ENCODE data around the gene GLIPR2.
"Not testable (repeated sequence)": the region's sequence is repeated elsewhere in the genome, so short reads cannot be mapped to it uniquely, and the experiment has no call there.

GLIPR2 gene

DNA sequence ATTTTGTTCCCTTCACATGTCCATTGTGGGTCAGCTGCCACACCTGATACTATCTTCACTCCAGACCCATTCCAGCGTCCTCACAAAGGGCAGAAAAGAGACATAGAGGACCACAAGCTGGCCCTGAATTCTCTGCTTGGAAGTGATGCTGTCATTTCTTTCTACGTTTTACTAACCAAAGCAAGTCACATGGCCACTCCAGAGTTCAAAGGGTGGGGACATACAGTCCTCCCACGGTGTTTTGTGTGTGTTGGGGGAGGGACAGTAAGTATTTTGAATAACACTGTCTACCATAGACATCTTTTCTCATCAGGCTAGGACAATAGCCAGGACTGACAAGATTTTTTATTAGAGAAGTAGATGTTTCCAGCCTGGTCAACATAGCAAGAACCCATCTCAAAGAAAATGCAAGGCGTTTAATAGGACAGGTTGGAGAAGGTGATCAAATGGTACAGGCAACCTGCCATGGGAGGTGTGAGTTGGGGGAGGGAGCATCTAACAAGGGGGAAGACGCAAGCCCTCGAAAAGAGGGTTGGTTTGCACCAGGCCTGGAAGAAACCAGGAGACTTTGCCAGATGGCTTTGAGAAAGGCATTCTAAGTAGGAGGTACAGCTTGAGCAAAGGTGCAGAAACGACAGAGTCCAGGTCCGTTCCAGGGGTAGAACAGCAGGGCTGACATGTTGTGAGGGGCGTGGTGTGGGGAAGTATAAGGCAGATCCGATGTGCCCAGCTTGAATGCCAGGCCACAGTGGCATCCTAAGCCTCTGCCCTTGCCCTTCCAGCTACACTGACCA, 11.3 kb upstream of the GLIPR2 start:
- Histone ChIP-seq H3K4me3 (ENCODE audit: low read length) (no peak overlapping the region), H3K36me3 (ENCODE audit: insufficient read depth, low read length) (peaks cover 45% of the 10 kb centered on the region), H3K9me3 (replicated peaks; ENCODE audit: low read length) (no peaks in the 10 kb centered on the region), H3K4me2 (ENCODE audit: low read length) (no peak overlapping the region), H3K9ac (ENCODE audit: low read depth, low read length) (no peak overlapping the region), H3K4me1 (ENCODE audit: control insufficient read depth, insufficient read depth, low read length) (no peaks in the 10 kb centered on the region), H3K27me3 (ENCODE audit: control insufficient read depth, insufficient read depth, low read length) (no peaks in the 10 kb centered on the region)

DNA sequence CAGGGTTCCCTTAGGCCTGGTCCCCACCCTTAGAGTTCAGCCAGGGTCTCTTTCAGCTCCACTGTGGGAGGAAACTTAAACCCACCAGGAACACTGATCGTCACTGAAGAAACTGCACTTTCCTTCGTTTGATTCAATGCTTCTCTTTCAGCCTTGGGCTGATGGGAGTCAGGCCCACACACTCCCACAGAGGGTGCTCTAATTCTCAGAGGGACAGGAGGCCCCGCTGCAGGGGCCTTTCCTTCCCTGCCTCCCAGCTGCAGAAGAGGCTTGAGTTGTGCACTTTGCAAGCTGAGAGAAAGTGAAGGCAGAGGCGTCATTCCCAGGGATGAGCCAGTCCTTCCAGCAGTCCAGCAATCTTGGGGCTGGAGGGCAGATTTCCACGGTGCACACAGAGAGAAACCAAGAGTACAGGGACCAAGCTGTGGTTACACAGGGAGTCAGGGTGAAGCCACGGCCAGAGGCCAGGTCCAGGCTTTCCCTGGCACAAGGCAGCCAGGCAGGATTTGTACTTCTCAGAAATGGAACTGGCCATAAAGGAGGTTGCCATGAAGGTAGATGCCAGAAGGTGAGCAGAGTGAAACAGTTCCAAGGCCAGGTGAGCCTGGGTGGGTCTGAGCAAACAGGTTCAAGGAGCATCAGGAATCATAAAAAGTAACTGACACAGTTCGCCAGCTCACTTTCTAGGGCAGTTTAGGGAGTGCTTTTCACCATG, 10.4 kb upstream of the GLIPR2 start:
- Histone ChIP-seq H3K4me1 (ENCODE audit: control insufficient read depth, insufficient read depth, low read length) (no peaks in the 10 kb centered on the region), H3K9me3 (replicated peaks; ENCODE audit: low read length) (no peaks in the 10 kb centered on the region), H3K36me3 (ENCODE audit: insufficient read depth, low read length) (peaks cover 36% of the 10 kb centered on the region), H3K9ac (ENCODE audit: low read depth, low read length) (no peak overlapping the region), H3K4me2 (ENCODE audit: low read length) (no peak overlapping the region), H3K4me3 (ENCODE audit: low read length) (no peak overlapping the region), H3K27me3 (ENCODE audit: control insufficient read depth, insufficient read depth, low read length) (no peaks in the 10 kb centered on the region)

DNA sequence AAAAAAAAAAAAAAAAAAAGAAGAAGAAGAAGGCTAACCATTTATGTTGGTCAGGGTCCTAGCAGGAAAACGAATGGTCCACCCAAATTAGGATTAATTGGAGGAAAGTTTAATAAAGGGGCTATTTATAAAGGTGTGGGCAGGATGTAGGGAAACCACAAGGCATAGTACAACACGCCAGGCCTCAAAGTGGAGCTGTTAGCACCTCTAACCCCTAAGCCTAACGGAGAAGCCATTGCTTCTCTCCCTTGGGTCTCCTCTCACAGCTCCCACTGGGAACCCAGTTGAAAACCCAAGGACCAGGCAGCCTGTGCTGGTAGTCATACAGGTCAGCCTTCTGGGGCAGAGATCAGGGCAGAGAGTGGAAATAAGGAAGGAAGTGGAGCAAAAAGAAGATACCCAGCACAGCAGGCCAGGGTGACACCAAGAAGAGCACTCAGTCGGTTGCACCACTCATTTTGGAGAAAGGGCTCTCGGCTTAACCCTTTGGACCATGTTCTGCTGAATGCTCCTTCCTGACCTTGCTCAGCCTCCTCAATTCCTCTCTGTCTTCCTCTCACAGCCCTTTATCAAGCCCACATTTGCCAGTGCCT, 8.8 kb upstream of the GLIPR2 start:
- Histone ChIP-seq H3K36me3 (ENCODE audit: insufficient read depth, low read length) (peaks cover 22% of the 10 kb centered on the region), H3K9ac (ENCODE audit: low read depth, low read length) (no peak overlapping the region), H3K4me2 (ENCODE audit: low read length) (no peak overlapping the region), H3K9me3 (replicated peaks; ENCODE audit: low read length) (no peaks in the 10 kb centered on the region), H3K27me3 (ENCODE audit: control insufficient read depth, insufficient read depth, low read length) (no peaks in the 10 kb centered on the region), H3K4me1 (ENCODE audit: control insufficient read depth, insufficient read depth, low read length) (peaks cover 9% of the 10 kb centered on the region), H3K4me3 (ENCODE audit: low read length) (no peak overlapping the region)

DNA sequence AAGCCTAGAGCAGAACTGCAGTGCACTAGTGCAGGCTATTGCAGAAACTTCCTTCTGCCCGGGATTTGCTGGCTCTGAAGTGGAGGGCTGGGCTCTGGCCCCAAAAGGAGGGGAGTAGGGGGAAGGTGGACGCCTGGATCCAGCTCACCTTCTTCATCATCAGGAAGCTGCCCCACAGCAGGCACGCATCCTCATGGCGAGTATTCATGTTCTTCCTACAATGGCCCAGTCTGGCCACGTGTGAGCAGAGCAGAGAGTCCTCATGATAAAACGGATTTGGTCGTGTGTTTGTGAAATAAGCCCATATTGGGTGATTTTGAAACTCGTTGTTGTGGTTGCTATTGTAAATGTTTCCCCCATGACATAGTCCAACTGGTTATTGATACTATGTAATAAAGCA, 8.2 kb upstream of the GLIPR2 start:
- Histone ChIP-seq H3K27me3 (ENCODE audit: control insufficient read depth, insufficient read depth, low read length) (no peaks in the 10 kb centered on the region), H3K4me3 (ENCODE audit: low read length) (no peak overlapping the region), H3K4me1 (ENCODE audit: control insufficient read depth, insufficient read depth, low read length) (peaks cover 10% of the 10 kb centered on the region), H3K9me3 (replicated peaks; ENCODE audit: low read length) (no peaks in the 10 kb centered on the region), H3K4me2 (ENCODE audit: low read length) (no peak overlapping the region), H3K9ac (ENCODE audit: low read depth, low read length) (no peak overlapping the region), H3K36me3 (ENCODE audit: insufficient read depth, low read length) (peaks cover 16% of the 10 kb centered on the region)

DNA sequence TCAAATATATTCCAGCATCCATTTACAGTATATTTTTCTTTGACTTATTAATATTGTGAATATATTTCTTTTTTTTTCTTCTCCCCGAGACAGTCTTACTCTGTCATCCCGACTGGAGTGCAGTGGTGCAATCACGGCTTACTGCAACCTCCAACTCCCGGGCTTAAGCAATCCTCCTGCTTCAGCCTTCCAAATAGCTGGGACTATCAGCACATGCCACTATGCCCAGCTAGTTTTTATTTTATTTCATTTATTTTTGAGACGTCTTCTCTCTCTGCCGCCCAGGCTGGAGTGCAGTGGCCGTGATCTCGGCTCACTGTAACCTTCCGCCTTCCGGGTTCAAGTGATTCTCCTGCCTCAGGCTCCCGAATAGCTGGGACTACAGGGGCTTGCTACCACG, 7.4 kb upstream of the GLIPR2 start:
- Histone ChIP-seq H3K36me3 (ENCODE audit: insufficient read depth, low read length) (peaks cover 13% of the 10 kb centered on the region), H3K9ac (ENCODE audit: low read depth, low read length) (no peak overlapping the region), H3K9me3 (replicated peaks; ENCODE audit: low read length) (no peaks in the 10 kb centered on the region), H3K4me2 (ENCODE audit: low read length) (no peak overlapping the region), H3K4me1 (ENCODE audit: control insufficient read depth, insufficient read depth, low read length) (peaks cover 10% of the 10 kb centered on the region), H3K4me3 (ENCODE audit: low read length) (no peak overlapping the region), H3K27me3 (ENCODE audit: control insufficient read depth, insufficient read depth, low read length) (no peaks in the 10 kb centered on the region)

DNA sequence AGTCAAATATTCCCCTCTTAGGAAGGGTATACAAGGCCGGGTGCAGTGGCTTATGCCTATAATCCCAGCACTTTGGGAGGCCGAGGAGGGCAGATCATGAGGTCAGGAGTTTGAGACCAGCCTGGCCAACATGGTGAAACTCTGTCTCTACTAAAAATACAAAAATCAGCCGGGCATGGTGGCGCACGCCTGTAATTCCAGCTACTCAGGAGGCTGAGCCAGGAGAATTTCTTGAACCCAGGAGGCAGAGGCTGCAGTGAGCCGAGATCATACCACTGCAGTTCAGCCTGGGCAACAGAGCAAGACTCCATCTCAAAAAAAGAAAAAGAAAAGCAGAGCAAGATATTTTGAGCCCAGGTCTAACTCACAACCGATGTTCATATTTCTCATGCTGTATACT, 4.9 kb upstream of the GLIPR2 start:
- H3K36me3 ChIP-seq (ENCODE audit: insufficient read depth, low read length); H3K9me3 ChIP-seq (replicated peaks; ENCODE audit: low read length); H3K27me3 ChIP-seq (ENCODE audit: control insufficient read depth, insufficient read depth, low read length); H3K4me2 ChIP-seq (ENCODE audit: low read length); H3K9ac ChIP-seq (ENCODE audit: low read depth, low read length); H3K4me3 ChIP-seq (ENCODE audit: low read length): not testable (repeated sequence)
- peaks cover 17% of the 10 kb centered on the region for H3K4me1 ChIP-seq (ENCODE audit: control insufficient read depth, insufficient read depth, low read length)

DNA sequence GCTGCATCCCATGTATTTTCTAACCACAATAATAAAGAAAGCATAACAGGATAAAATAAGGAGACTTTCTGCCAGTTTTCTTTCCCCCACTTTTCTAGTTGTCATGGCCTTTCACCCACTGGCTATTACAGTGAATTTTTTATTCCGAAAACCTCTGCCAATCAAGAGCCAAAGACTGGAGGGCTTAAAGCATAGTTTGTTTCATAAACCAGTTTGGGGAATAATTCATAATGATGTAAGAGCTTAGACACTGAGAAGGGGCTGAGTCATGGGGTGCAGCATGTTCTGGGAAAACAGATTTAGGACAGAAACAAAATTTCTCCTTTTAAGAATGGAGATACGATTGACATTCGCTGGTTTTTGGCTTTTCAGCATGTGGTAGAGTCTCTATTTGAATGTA, 4.4 kb upstream of the GLIPR2 start:
- Histone ChIP-seq H3K4me3 (ENCODE audit: low read length) (no peak overlapping the region), H3K9ac (ENCODE audit: low read depth, low read length) (no peak overlapping the region), H3K4me1 (ENCODE audit: control insufficient read depth, insufficient read depth, low read length) (peaks cover 17% of the 10 kb centered on the region), H3K9me3 (replicated peaks; ENCODE audit: low read length) (no peaks in the 10 kb centered on the region), H3K4me2 (ENCODE audit: low read length) (peak overlapping the region; percentile 11), H3K27me3 (ENCODE audit: control insufficient read depth, insufficient read depth, low read length) (no peaks in the 10 kb centered on the region), H3K36me3 (ENCODE audit: insufficient read depth, low read length) (no peaks in the 10 kb centered on the region)

DNA sequence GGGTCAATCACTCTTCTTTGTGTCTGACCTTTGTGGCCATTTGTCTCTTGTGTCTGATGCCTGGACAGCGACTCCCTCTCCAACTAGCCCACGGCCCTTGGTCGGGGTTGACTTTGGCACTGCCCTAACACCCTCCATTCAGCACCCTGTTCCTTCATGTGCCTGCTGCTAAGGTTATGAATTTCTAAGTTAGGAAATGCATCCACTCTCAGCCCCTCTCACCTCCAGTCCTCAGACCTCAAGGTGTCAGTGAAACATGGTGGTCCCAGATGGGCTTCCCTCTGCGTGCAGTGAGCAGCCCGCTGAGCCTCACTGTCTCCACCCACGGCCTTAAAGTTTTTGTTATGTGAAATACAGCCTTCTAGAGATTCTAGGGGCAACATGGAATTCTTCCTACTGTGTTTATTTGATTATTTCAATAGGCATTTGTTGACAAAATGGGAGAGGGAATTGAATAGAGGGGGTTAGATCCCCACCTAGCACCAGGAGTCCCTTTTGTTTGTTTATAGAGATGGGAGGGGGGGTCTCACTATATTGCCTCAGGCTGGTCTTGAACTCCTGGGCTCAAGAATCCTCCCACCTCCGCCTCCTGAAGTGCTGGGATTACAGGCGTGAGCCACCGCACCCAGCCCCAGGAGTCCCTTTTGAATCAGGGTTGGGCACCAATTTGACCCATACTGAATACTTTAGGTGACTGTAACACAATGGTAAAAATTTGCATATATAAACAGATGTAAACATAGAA, 1.6 kb upstream of the GLIPR2 start:
- Histone ChIP-seq H3K9ac (ENCODE audit: low read depth, low read length) (no peak overlapping the region), H3K36me3 (ENCODE audit: insufficient read depth, low read length) (no peaks in the 10 kb centered on the region)

DNA sequence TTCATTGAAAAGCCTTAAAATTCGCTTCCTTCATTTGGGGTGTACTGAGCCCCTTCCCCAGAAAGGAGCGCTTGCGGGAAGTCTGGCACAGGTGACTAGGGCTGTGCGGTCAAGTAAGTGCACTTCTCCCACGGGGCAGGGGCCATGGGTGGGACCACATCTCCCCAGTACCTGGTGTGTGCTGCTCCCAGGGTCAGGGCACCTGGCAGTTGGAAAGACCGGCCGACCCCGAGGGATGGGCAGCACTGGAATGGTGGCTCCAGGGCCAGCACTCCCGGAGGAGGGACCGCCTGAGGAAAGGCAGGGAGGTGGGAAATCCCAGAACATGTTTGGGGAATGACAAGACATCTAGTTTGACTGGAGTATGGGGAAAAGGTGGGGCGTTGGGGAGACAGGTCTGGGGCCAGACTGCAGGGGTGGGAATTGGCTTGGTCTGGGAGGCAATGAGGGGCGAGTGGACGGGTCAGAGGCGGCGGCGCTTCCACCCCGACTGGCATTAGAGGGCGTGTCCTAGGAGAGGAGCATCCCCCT, 727 bp upstream of the GLIPR2 start:
- Histone ChIP-seq H3K4me2 (ENCODE audit: low read length) (peak overlapping the region; percentile 93), H3K4me3 (ENCODE audit: low read length) (peak overlapping the region; percentile 90), H3K36me3 (ENCODE audit: insufficient read depth, low read length) (no peaks in the 10 kb centered on the region), H3K4me1 (ENCODE audit: control insufficient read depth, insufficient read depth, low read length) (peaks cover 27% of the 10 kb centered on the region), H3K9ac (ENCODE audit: low read depth, low read length) (peak overlapping the region; percentile 84), H3K9me3 (replicated peaks; ENCODE audit: low read length) (no peaks in the 10 kb centered on the region), H3K27me3 (ENCODE audit: control insufficient read depth, insufficient read depth, low read length) (no peaks in the 10 kb centered on the region)

More for the DNA sequence above, 1.6 kb upstream of the GLIPR2 start:
- H3K27me3 ChIP-seq (ENCODE audit: control insufficient read depth, insufficient read depth, low read length), result no peaks in the 10 kb centered on the region
- no peak overlapping the region for H3K4me2 ChIP-seq (ENCODE audit: low read length)
- H3K4me3 ChIP-seq (ENCODE audit: low read length), result no peak overlapping the region
- H3K4me1 ChIP-seq (ENCODE audit: control insufficient read depth, insufficient read depth, low read length), result peaks cover 27% of the 10 kb centered on the region
- H3K9me3 ChIP-seq (replicated peaks; ENCODE audit: low read length), result no peaks in the 10 kb centered on the region

DNA sequence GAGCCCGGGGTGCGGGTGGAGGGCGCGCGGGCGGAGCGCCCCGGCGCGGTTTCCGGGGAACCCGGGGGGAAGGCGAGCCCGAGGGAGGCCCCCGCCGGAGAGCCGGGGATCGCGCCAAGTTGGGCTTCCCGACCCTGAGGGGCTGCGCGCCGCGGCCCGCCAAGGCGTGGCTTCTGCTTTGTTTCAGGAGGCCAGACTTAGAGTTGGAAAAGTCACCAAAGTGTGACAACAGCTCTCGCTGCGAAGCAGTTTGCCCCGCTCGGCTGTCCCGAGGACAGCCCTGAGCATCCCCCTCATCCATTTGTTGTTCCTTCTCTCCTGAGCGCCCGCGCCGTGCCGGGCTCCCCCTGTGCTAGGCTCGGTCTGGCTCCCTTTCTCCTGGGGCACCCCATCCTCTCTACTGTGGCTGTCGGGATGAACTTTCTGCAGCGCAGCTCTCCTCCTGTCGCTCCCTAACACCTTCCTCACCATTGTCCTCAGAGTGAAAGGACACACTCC, 410 bp downstream of the GLIPR2 start:
- H3K4me1 ChIP-seq (ENCODE audit: control insufficient read depth, insufficient read depth, low read length), result peaks cover 24% of the 10 kb centered on the region
- H3K36me3 ChIP-seq (ENCODE audit: insufficient read depth, low read length), result peaks cover under 1% of the 10 kb centered on the region
- H3K9me3 ChIP-seq (replicated peaks; ENCODE audit: low read length), result no peaks in the 10 kb centered on the region
- peak overlapping the region; percentile 90 for H3K4me3 ChIP-seq (ENCODE audit: low read length)
- no peaks in the 10 kb centered on the region for H3K27me3 ChIP-seq (ENCODE audit: control insufficient read depth, insufficient read depth, low read length)
- H3K4me2 ChIP-seq (ENCODE audit: low read length), result peak overlapping the region; percentile 93
- H3K9ac ChIP-seq (ENCODE audit: low read depth, low read length), result peak overlapping the region; percentile 84
